IMR-90 (cell line): ENCODE data around the gene CCT7. TPM values are rescaled to one million over a fixed set of nuclear protein-coding genes. Genes with fewer than 3 reads are reported as not detected.

Experiments used
- ATAC-seq: fragments of 200-7000 bp; cut with Tn5 transposase; 2 replicates; pipeline ENCODE4 v1.9.1; 2020; ENCODE audit warnings: low read depth, mild to moderate bottlenecking, moderate library complexity
- BruUV-seq: library from RNA; stranded (reverse); fragments of 400-500 nt; replicated peaks from 2 replicates; lab custom pipeline; 2021; lab: Mats Ljungman, UMichigan
- CTCF ChIA-PET: fragments of 300-600 bp; formaldehyde crosslinking; extraction: SDS; loops from one replicate; lab custom pipeline; 2021; ENCODE audit warnings: antibody characterized with exemption; lab: Yijun Ruan, JAX
- POLR2A ChIA-PET: fragments of 300-600 bp; sonication (Branson Sonifier 250); formaldehyde crosslinking; loops from one replicate; lab custom pipeline; 2022; ENCODE audit warnings: antibody characterized with exemption; ENCODE audit not compliant: unreplicated experiment; lab: Charles Lee
- DNase-seq: peaks from one replicate; pipeline ENCODE4 v3.0.0; 2013
- H2AFZ ChIP-seq: replicated peaks from 2 replicates; pipeline ENCODE3; 2013; ENCODE audit warnings: low read length, mild to moderate bottlenecking; ENCODE audit not compliant: poor library complexity
- H2AK5ac ChIP-seq: 2 replicates; pipeline ENCODE4 v1.6.1; 2013; ENCODE audit warnings: low read depth, low read length, inconsistent platforms
- H2AK9ac ChIP-seq: replicated peaks from 2 replicates; pipeline ENCODE3; 2013; ENCODE audit warnings: mild to moderate bottlenecking, low read depth, low read length, moderate library complexity; ENCODE audit not compliant: poor library complexity
- H2BK120ac ChIP-seq: 2 replicates; pipeline ENCODE4 v1.6.1; 2013; ENCODE audit warnings: low read depth, low read length, inconsistent platforms
- H2BK15ac ChIP-seq: 3 replicates; pipeline ENCODE4 v1.6.1; 2013; ENCODE audit warnings: low read depth, low read length, inconsistent platforms
- H2BK20ac ChIP-seq: 2 replicates; pipeline ENCODE4 v1.6.1; 2013; ENCODE audit warnings: low read depth, mild to moderate bottlenecking, inconsistent platforms, low read length, moderate library complexity
- H2BK5ac ChIP-seq: 2 replicates; pipeline ENCODE4 v1.6.1; 2013; ENCODE audit warnings: mild to moderate bottlenecking, low read depth, low read length, inconsistent platforms; ENCODE audit not compliant: poor library complexity, severe bottlenecking
- H3K14ac ChIP-seq: replicated peaks from 2 replicates; pipeline ENCODE4 v1.6.1; 2013; ENCODE audit warnings: low read depth, low read length, inconsistent platforms
- H3K18ac ChIP-seq: 2 replicates; pipeline ENCODE4 v1.6.1; 2013; ENCODE audit warnings: low read depth, low read length, control low read depth
- H3K23ac ChIP-seq: 2 replicates; pipeline ENCODE4 v1.6.1; 2013; ENCODE audit warnings: low read depth, low read length, inconsistent platforms
- H3K27ac ChIP-seq: 2 replicates; pipeline ENCODE4 v1.5.1; 2013; ENCODE audit warnings: mild to moderate bottlenecking, control low read depth, low read length; ENCODE audit not compliant: insufficient read depth
- H3K27me3 ChIP-seq: 2 replicates; pipeline ENCODE4 v1.6.1; 2013; ENCODE audit warnings: low read length; ENCODE audit not compliant: control insufficient read depth, insufficient read depth
- H3K36me3 ChIP-seq: 2 replicates; pipeline ENCODE4 v1.6.1; 2013; ENCODE audit warnings: low read length, mixed read lengths; ENCODE audit not compliant: control insufficient read depth, insufficient read depth
- H3K4ac ChIP-seq: 2 replicates; pipeline ENCODE4 v1.6.1; 2013; ENCODE audit warnings: low read depth, low read length, inconsistent platforms
- H3K4me1 ChIP-seq: 2 replicates; pipeline ENCODE4 v1.6.1; 2013; ENCODE audit warnings: low read length, mixed read lengths; ENCODE audit not compliant: control insufficient read depth, insufficient read depth
- H3K4me2 ChIP-seq: 2 replicates; pipeline ENCODE4 v1.6.1; 2013; ENCODE audit warnings: low read depth, mild to moderate bottlenecking, control low read depth, low read length, moderate library complexity
- H3K4me3 ChIP-seq: 2 replicates; pipeline ENCODE4 v1.5.1; 2013; ENCODE audit warnings: low read depth, mild to moderate bottlenecking, control low read depth, low read length, moderate library complexity; ENCODE audit not compliant: insufficient read depth
- H3K56ac ChIP-seq: 2 replicates; pipeline ENCODE4 v1.6.1; 2013; ENCODE audit warnings: low read length, inconsistent platforms; ENCODE audit not compliant: insufficient read depth; ENCODE audit errors: extremely low read depth
- H3K79me1 ChIP-seq, 2 experiments: 2 replicates each; pipeline ENCODE4 v1.6.1; 2013; ENCODE audit warnings: low read length in 2 of 2, inconsistent platforms in 1 of 2, low read depth in 1 of 2
- H3K9ac ChIP-seq: 2 replicates; pipeline ENCODE4 v1.6.1; 2013; ENCODE audit warnings: low read depth, low read length, control low read depth
- H3K9me1 ChIP-seq: 2 replicates; pipeline ENCODE4 v1.6.1; 2013; ENCODE audit warnings: low read length, inconsistent platforms; ENCODE audit not compliant: insufficient read depth
- H3K9me3 ChIP-seq: 2 replicates; pipeline ENCODE4 v1.6.1; 2013; ENCODE audit warnings: low read length; ENCODE audit not compliant: control insufficient read depth, insufficient read depth
- H4K20me1 ChIP-seq: 2 replicates; pipeline ENCODE4 v1.6.1; 2013; ENCODE audit warnings: low read length, inconsistent platforms; ENCODE audit not compliant: insufficient read depth
- H4K5ac ChIP-seq: 2 replicates; pipeline ENCODE4 v1.6.1; 2013; ENCODE audit warnings: mild to moderate bottlenecking, low read depth, low read length, control low read depth
- H4K8ac ChIP-seq, 2 experiments: 2 replicates each; pipeline ENCODE4 v1.6.1; 2013; ENCODE audit warnings: low read depth in 2 of 2, low read length in 2 of 2, control low read depth in 1 of 2, inconsistent platforms in 1 of 2
- H4K91ac ChIP-seq: 2 replicates; pipeline ENCODE4 v1.6.1; 2013; ENCODE audit warnings: low read depth, low read length, inconsistent platforms; ENCODE audit not compliant: insufficient read depth
- BHLHE40 ChIP-seq: fragments of 150-350 bp; IDR thresholded peaks from 2 replicates; pipeline ENCODE4 v1.6.1; 2016; ENCODE audit warnings: mild to moderate bottlenecking, low read depth, low read length
- CEBPB ChIP-seq: IDR thresholded peaks from 2 replicates; pipeline ENCODE4 v1.6.1; 2012; ENCODE audit warnings: low read depth, low read length, improper control_type of control experiment
- CHD1 ChIP-seq: IDR thresholded peaks from 2 replicates; pipeline ENCODE4 v1.6.1; 2012; ENCODE audit warnings: low read depth, low read length, improper control_type of control experiment
- FOS ChIP-seq: fragments of 150-350 bp; IDR thresholded peaks from 2 replicates; pipeline ENCODE4 v1.6.1; 2016; ENCODE audit warnings: low read depth, low read length
- MAFK ChIP-seq: IDR thresholded peaks from 2 replicates; pipeline ENCODE4 v1.6.1; 2012; ENCODE audit warnings: low read depth, low read length, improper control_type of control experiment
- MXI1 ChIP-seq: IDR thresholded peaks from 2 replicates; pipeline ENCODE4 v1.6.1; 2012; ENCODE audit warnings: low read depth, mild to moderate bottlenecking, low read length, moderate library complexity, borderline replicate concordance
- NFE2L2 ChIP-seq: fragments of 150-350 bp; IDR thresholded peaks from 2 replicates; pipeline ENCODE4 v1.6.1; 2016; ENCODE audit warnings: low read depth, mild to moderate bottlenecking, low read length
- POLR2A ChIP-seq: IDR thresholded peaks from 2 replicates; pipeline ENCODE4 v1.6.1; 2012; ENCODE audit warnings: mild to moderate bottlenecking, low read depth, low read length
- RFX5 ChIP-seq: IDR thresholded peaks from 2 replicates; pipeline ENCODE4 v1.8.0; 2012; ENCODE audit warnings: low read depth, mild to moderate bottlenecking, low read length, moderate library complexity
- SMC3 ChIP-seq: fragments of 150-350 bp; IDR thresholded peaks from 2 replicates; pipeline ENCODE4 v1.6.1; 2016; ENCODE audit warnings: low read depth, mild to moderate bottlenecking, antibody characterized with exemption, low read length, moderate library complexity
- USF2 ChIP-seq: fragments of 150-350 bp; IDR thresholded peaks from 2 replicates; pipeline ENCODE4 v1.6.1; 2017; ENCODE audit warnings: mild to moderate bottlenecking, antibody characterized with exemption, low read length, low read depth
- WGBS, 2 experiments: methylation state at CpG; one replicate each; pipeline versions ENCODE4 v1.1.5 to v1.1.7; 2013; ENCODE audit warnings: missing lambda C conversion rate in 2 of 2; ENCODE audit not compliant: insufficient read length in 1 of 2; ENCODE audit errors: extremely low coverage in 2 of 2; 5-methylcytosine and 5-hydroxymethylcytosine counted together
- dilution Hi-C: fragments of 300-500 bp; cut with HindIII; formaldehyde crosslinking; loops from one replicate; pipeline ENCODE4 v1.14.3; 2018; ENCODE audit warnings: low sequenced_read_pairs; ENCODE audit not compliant: unreplicated experiment
- in situ Hi-C: fragments of 300-500 bp; cut with MboI; formaldehyde crosslinking; loops from 3 replicates; pipeline ENCODE4 v1.14.3; 2019; ENCODE audit warnings: low sequenced_read_pairs, inconsistent platforms, mixed read lengths
- intact Hi-C: fragments of 100-400 bp; cut with micrococcal nuclease; formaldehyde crosslinking; loops from 2 replicates; pipeline ENCODE4 v1.10.0; 2022
- polyA plus RNA-seq, 3 experiments: library from polyadenylated mRNA; depleted of rRNA; stranded (reverse); fragments of >200 nt; gene quantifications; 2 replicates each; pipeline ENCODE4 v1.2.3, GENCODE V29; 2012; ENCODE audit warnings: low replicate concordance in 1 of 3
- total RNA-seq: library from RNA; depleted of rRNA; stranded (reverse); fragments of >200 nt; gene quantifications from 2 replicates; pipeline ENCODE4 v1.2.3, GENCODE V29; 2012

The CCT7 gene
- total and polyA plus RNA-seq, 2 of the 4 experiments (the other 2 are of a cell fraction), result 321 to 575 TPM

- H2BK5ac ChIP-seq, result peak within 1 kb of the TSS; percentile 76
- no TSS peak for BruUV-seq
- in situ Hi-C loops (no loop called here), dilution Hi-C loops (no loop called here), intact Hi-C loops (loop anchor here (5.0 kb wide), 1 partner anchor 504 kb away; the partner anchor contains the start of gene TPRKB)
- peak within 1 kb of the TSS; percentile 71 for H3K27ac ChIP-seq
- TF ChIP-seq CEBPB (no peak), MAFK (no peak), NFE2L2 (no peak), CHD1 (no peak), USF2 (peak; percentile 15; the same call in 1 of the 2 replicates), SMC3 (no peak), MXI1 (peak; percentile 95; the same call in 1 of the 2 replicates), FOS (peak; percentile 84; the same call in 1 of the 2 replicates), BHLHE40 (no peak), RFX5 (no peak), POLR2A (peak; percentile 46; the same call in 1 of the 2 replicates)
- peak within 1 kb of the TSS; percentile 86 for H3K4ac ChIP-seq
- ChIA-PET POLR2A (interaction anchor here (0.6 kb wide), 1 partner anchor 35 kb away, joined by 4 read pairs; no protein-coding TSS in a partner anchor), CTCF (no interaction called here)
- H4K5ac ChIP-seq, result peak within 1 kb of the TSS; percentile 86
- peak within 1 kb of the TSS; percentile 85 for H3K9ac ChIP-seq
- DNase-seq, result peak; percentile 100
- no peak within 1 kb of the TSS for H2BK20ac ChIP-seq
- H3K4me1 ChIP-seq, result peaks cover 5% of the 10 kb centered on the region; the same call in 1 of the 2 replicates
- peak within 1 kb of the TSS; percentile 50; the same call in 1 of the 2 replicates for H2BK120ac ChIP-seq
- peak within 1 kb of the TSS; percentile 92 for H2AK5ac ChIP-seq
- H4K8ac ChIP-seq, result peak within 1 kb of the TSS; percentile 87 to 98
- peak within 1 kb of the TSS; percentile 91 for H3K23ac ChIP-seq
- peak within 1 kb of the TSS; percentile 95 for H3K4me2 ChIP-seq
- WGBS, 2 experiments, result 0% methylated on average over 16 of the region's 67 CpGs; no CpG with 5 or more reads in 1 of the 2 experiments
- peak within 1 kb of the TSS; percentile 10 for H3K18ac ChIP-seq
- H3K27me3 ChIP-seq, result no peaks in the 10 kb centered on the region
- H3K14ac ChIP-seq, result peak within 1 kb of the TSS; percentile 49
- H3K36me3 ChIP-seq, result no peaks in the 10 kb centered on the region; the same call in 1 of the 2 replicates
- peak within 1 kb of the TSS; percentile 81; the same call in 1 of the 2 replicates for H3K56ac ChIP-seq
- H2AK9ac ChIP-seq, result peak within 1 kb of the TSS; percentile 96
- peaks cover 9% of the 10 kb centered on the region for H3K9me1 ChIP-seq
- H4K91ac ChIP-seq, result peak within 1 kb of the TSS; percentile 72
- peak; percentile 93 for ATAC-seq
- no peak within 1 kb of the TSS; the same call in 2 of the 3 replicates for H2BK15ac ChIP-seq
- peak within 1 kb of the TSS; percentile 99 for H2AFZ ChIP-seq
- H3K4me3 ChIP-seq, result peak within 1 kb of the TSS; percentile 83
- no peaks in the 10 kb centered on the region for H3K9me3 ChIP-seq
- H3K79me1 ChIP-seq, result peaks cover 5 to 43% of the 10 kb centered on the region in 2 experiments
- H4K20me1 ChIP-seq, result peaks cover 42% of the 10 kb centered on the region
These were observed 765 bp upstream of the CCT7 start, which contains the start of gene PRADC1 for GRCh38 chr2:73233154-73233931. TSS of gene PRADC1 (minus strand) at chr2:73233239. CDS start at chr2:73233160, 79 bp downstream.
